Left kidney (tissue), 8 donors: ENCODE data around the gene PI3. TPM values are rescaled to one million over a fixed set of nuclear protein-coding genes. Genes with fewer than 3 reads are reported as not detected.
A peak's percentile ranks its signal among the peaks of the same experiment; 100 is the strongest.
"Not testable (repeated sequence)": the region's sequence is repeated elsewhere in the genome, so short reads cannot be mapped to it uniquely, and the experiment has no call there.

ENCODE experiments used
- DNase-seq: peaks from one replicate; pipeline ENCODE4 v3.0.0-alpha.2; 2013
- long read RNA-seq, 8 donors: transcript quantifications; one replicate each; lab custom pipeline, GENCODE V29; 2026
- polyA plus RNA-seq: library from polyadenylated mRNA; unstranded; fragments of 120-200 nt; gene quantifications from one replicate; pipeline ENCODE4 v1.2.1, GENCODE V29; 2013; ENCODE audit not compliant: insufficient read length

The PI3 gene
- not detected for polyA plus RNA-seq
- long read RNA-seq, donor 1 = 0 reads
- long read RNA-seq, donor 2 = 0 reads
- long read RNA-seq, donor 3 = 0 reads
- long read RNA-seq, donor 4, partial matches to known transcripts = 0 of 1 reads
- long read RNA-seq, donor 4, other reads (novel, unspliced or antisense) = 0 of 1 reads
- long read RNA-seq, donor 5 = 0 reads
- long read RNA-seq, donor 6 = 0 reads
- long read RNA-seq, donor 7 = 0 reads
- long read RNA-seq, donor 8 = 0 reads

- no peak for DNase-seq
Observed at GRCh38 chr20:45174434-45175364, at the start of gene PI3. Gene PI3, plus strand, starts transcription at chr20:45174902. Its CDS starts 21 bp downstream, at chr20:45174923.

GRCh38 chr20:45128099-45128498 lies 46.6 kb upstream of the PI3 start:
- peak; percentile 6 for DNase-seq

- no peak for DNase-seq
Observed at GRCh38 chr20:45136911-45137310, 37.8 kb upstream of the PI3 start.

- DNase-seq = no peak
Observed at GRCh38 chr20:45138561-45139300, 36.0 kb upstream of the PI3 start.

GRCh38 chr20:45139733-45140375 lies 34.8 kb upstream of the PI3 start:
- DNase-seq = not testable (repeated sequence)

GRCh38 chr20:45140836-45141235 lies 33.9 kb upstream of the PI3 start:
- no peak for DNase-seq

GRCh38 chr20:45149062-45149461 lies 25.6 kb upstream of the PI3 start:
- no peak for DNase-seq

- no peak for DNase-seq
Observed at GRCh38 chr20:45152405-45152804, 22.3 kb upstream of the PI3 start.

- DNase-seq = no peak
Observed at GRCh38 chr20:45153147-45153546, 21.6 kb upstream of the PI3 start.

GRCh38 chr20:45153752-45154151 lies 20.9 kb upstream of the PI3 start:
- no peak for DNase-seq

- no peak for DNase-seq
Observed at GRCh38 chr20:45154183-45154582, 20.5 kb upstream of the PI3 start.

GRCh38 chr20:45154794-45155193 lies 19.9 kb upstream of the PI3 start:
- DNase-seq = not testable (repeated sequence)

- DNase-seq = no peak
Observed at GRCh38 chr20:45156713-45157112, 18.0 kb upstream of the PI3 start.

- DNase-seq = no peak
Observed at GRCh38 chr20:45157962-45158361, 16.7 kb upstream of the PI3 start.

GRCh38 chr20:45163083-45163803 lies 11.5 kb upstream of the PI3 start:
- DNase-seq = no peak

- DNase-seq = no peak
Observed at GRCh38 chr20:45164906-45165305, 9.8 kb upstream of the PI3 start.

- no peak for DNase-seq
Observed at GRCh38 chr20:45173522-45173921, 1.2 kb upstream of the PI3 start.

GRCh38 chr20:45176526-45177267 lies 2.0 kb downstream of the PI3 start:
- no peak for DNase-seq

GRCh38 chr20:45179166-45179565 lies 4.5 kb downstream of the PI3 start:
- DNase-seq = no peak

- DNase-seq = no peak
Observed at GRCh38 chr20:45181639-45182038, 6.9 kb downstream of the PI3 start.

GRCh38 chr20:45183084-45183483 lies 8.4 kb downstream of the PI3 start:
- no peak for DNase-seq
